Renal pelvis (tissue), 4 donors: ENCODE results near the gene SLCO1B1. TPM values are rescaled to one million over a fixed set of nuclear protein-coding genes. Genes with fewer than 3 reads are reported as not detected.

Experiments
- DNase-seq: peaks from one replicate; pipeline ENCODE4 v3.0.0-alpha.2; 2013
- polyA plus RNA-seq, 3 donors: library from polyadenylated mRNA; unstranded; fragments of 120-200 nt; gene quantifications; one replicate each; pipeline ENCODE4 v1.2.1, GENCODE V29; 2013; ENCODE audit not compliant: insufficient read length in 3 of 3

The SLCO1B1 gene
- polyA plus RNA-seq, 3 donors: not detected

DNA sequence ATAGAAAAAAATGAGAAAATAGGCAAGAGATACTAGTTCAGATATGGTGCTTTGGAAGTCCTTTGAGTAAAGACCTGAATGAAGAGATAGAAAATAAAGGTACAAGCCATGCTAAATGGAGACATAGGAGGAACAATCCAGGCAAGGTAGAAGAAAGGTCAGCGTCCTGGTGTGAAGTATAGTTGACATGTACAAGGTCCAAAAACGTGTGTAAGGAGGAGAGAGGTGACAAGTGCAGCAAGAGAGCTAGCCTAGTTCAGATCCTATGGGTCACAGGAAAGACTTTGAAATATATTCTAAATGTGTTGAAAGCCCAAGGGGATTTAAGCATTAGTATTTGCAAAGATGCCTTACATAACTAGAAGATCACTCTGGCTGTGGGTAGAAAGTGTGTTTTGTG is 88.2 kb downstream of the SLCO1B1 start:
- DNase-seq: no peak

DNA sequence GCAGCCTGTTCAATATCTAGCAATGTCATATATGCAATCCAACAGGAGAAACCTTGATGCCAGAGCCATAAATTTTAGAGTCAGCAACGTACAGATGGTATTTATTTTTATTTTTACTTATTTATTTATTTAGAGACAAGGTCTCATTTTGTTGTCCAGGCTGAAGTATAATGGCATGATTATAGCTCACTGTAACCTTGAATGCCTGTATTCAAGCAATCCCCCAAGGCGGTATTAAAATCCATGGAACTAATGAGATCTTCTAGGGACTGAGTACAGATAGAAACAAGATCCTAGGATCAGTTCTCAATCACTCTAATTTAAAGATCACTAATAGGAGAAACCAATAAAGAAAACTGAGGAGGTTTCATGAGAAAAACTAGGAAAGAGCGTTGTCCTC is 89.3 kb downstream of the SLCO1B1 start:
- DNase-seq: no peak

DNA sequence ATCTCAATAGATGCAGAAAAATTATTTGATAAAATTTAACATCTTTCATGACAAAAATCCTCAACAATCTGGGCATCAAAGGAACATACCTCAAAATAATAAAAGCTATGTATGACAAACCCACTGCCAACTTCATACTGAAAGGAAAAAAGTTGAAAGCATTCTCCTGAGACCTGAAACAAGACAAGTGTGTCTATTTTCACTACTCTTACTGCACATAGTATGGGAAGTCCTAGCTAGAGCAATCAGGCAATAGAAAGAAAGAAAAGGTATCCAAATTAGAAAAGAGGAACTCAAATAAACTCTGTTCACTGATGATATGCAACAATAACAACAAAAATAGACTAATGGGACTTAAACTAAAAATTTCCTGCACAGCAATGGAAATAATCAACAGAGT is 90.1 kb downstream of the SLCO1B1 start:
- no peak for DNase-seq

DNA sequence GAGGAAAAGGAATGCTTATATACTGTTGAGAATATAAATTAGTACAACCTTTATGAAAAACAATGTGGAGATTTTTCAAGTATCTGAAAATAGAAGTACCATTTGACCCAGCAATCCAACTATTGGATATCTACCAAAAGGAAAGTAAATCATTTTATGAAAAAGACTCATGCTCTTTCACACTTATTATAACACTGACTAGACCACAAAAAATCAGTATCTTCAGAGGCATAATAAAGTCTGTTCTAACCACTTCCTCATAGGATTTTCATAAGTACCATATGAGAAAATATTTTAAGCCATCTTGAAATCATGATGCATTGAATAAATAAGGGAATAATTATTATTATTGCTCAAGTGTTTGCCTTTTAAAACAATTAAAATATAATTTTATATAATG is 90.8 kb downstream of the SLCO1B1 start:
- no peak for DNase-seq

DNA sequence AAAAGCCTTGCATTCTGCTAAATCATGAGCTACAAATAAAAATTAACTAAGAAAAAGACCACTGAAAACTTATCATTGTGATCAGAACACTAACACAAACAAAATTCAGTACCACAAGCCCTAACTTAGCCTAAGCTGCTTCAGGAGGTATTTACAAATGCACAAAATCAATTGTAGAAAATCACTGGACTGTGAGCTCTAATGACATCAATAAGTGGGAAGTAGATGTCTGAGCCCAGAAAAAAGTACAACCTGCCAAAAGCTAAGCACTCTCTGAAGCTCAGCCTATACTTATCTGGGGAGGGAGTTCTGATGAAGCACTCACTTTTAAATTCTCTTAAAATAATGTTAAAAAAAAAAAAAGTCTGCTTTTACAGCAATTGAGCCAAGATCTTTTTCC is 92.9 kb downstream of the SLCO1B1 start:
- no peak for DNase-seq

DNA sequence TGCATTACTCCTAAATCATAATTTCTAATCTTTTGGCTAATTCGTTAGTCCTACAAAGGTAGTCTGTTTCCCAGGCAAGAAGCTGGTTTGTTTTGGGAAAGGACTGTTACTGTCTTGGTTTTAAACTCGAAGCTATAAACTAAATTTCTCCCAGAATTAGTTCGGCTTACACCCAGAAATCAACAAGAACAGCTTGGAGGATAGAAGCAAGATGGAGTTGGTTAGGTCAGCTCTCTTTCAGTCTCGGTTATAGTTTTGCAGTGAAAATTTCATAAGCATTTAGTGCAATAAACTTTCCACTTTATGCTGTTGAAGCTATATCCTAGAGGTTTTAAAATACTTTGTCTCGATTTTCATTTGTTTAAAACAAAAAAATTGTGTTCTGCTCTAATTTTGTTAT is 103.4 kb downstream of the SLCO1B1 start:
- no peak for DNase-seq

DNA sequence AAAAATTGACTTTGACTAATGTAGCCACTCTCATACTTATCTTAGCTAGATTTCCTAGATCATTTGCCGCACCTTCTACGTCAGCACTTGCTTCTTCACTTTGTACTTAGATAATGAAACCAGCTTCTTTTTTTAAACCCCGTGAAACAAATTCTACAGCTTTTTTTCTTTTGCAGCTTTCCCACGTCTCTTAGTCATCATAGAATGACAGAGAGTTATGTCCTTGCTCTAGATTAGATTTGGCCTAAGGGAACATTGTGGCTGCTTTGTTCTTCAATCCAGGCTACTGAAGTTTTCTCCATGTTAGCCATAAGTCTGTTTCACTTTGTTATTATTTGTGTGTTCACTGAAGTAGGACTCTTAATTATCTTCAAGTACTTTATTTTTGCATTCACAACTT is 108.9 kb downstream of the SLCO1B1 start:
- DNase-seq: no peak

DNA sequence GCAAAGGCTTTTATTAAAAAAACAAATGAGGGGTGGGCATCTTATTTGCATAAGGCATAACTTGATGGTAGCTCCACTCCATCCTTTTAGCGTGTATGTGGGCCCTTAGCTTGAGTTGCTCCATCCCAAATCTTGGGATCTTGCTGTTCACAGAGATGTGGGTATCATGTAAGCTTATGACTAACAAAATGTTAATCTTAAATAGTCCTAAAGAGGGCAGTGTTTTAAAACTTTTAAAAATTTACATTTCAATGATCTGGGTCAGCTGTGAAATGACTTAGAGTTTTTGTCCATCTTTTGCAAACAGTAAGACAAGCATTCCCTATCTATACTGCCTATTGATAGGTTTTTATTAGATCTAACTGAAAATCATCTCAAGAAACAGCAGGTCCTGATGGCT is 117.7 kb downstream of the SLCO1B1 start:
- peak; percentile 1 for DNase-seq

DNA sequence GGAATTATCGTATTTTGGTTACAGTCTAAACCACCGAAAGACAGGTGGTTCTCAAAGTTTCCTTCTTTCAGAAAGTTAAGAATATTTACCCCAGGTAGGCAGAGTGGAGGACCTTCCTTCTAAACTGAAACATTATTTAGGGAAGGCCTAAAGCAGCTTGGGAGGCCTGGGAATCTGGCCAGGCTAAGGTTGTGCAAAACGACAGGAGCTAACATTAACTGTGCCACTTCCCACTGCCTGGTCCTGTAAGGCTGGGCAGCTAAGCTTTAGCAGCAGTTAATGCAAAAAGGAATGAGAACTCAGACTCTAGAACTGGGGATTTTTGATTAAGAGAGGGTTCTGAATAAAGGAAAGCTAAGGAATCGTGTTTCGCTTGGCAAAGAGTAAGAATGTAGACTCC is 121.1 kb downstream of the SLCO1B1 start:
- no peak for DNase-seq

DNA sequence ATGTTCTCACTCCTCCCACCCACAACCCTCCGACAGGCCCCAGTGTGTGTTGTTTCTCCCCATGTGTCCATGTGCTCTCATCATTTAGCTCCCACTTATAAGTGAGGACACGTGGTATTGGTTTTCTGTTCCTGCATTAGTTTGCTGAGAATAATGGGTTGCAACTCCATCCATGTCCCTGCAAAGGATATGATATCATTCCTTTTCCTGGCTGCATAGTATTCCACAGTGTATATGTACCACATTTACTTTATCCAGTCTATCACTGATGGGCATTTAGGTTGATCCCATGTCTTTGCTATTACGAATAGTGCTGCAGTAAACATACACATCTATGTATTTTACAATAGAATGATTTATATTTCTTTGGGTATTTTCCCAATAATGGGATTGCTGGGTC is 126.2 kb downstream of the SLCO1B1 start:
- DNase-seq: no peak

DNA sequence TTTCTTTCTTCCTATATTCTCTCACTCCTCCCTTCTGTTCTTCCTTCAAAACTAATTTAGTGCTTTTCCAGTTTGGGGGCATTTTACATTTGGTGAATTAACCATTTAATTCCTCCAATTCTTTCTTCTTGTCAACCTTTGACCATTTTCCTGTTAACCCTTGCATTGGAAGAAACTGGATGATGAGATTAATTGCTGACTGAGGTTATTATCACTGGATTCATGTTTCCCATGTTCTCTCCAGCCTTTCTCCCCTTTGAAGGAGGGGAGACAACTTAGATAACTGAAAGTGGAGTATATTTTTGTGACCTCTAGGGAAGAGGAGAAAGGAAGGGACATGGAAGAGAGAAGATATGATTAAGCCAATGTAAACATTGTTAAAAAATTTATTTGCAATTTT is 133.2 kb downstream of the SLCO1B1 start:
- DNase-seq: no peak

DNA sequence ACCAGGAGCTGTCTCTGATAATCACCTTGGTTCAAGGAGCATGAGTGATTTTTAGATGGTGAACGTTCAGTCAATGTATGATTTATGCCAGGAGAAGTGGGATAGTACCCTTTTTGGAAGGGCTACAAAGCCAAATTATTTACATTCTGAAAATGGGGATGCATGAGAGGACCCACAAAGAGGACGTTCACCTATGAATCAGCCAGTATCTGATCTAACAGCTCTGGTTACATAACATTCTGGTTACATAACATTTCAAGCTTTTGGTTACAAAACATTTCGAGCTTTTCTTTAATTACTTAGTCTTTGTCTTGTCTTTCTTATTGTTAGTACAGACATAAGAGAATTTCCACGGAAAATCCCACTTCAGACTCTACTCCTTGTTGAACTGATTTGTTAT is 134.9 kb downstream of the SLCO1B1 start:
- no peak for DNase-seq

DNA sequence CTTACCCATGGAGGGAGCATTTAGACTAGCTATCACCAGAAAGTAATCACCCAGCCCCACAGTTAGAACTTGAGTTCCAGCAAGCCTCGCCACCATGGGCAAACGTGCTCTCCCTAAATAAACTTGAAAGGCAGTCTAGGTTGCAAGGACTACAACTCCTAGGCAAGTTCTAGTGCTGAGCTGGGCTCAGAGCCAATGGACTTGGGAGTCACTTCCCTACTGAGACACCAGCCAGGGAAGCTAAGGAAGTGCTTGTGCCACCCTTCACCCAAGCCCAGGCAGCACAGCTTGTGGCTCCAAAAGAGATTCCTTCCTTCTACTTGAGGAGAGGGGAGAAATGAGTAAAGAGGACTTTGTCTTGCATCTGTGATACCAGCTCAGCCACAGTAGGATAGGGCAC is 145.8 kb downstream of the SLCO1B1 start:
- DNase-seq: no peak

Other genes with a start within 250 kb of the SLCO1B1 start
- under 1 TPM; 0.10 to 0.28 (median 0.11) TPM for gene SLCO1A2, start 203.7 kb downstream of the SLCO1B1 start, polyA plus RNA-seq
- not detected for gene IAPP, start 241.7 kb downstream of the SLCO1B1 start, polyA plus RNA-seq